NT2/D1 (cell line): ENCODE measurements around the gene CDH4.

ENCODE experiments used
- DNase-seq: peaks from one replicate; pipeline ENCODE4 v3.0.0-alpha.2; 2011; ENCODE audit warnings: low read depth, low spot score
- H3K27me3 ChIP-seq: 2 replicates; pipeline ENCODE4 v1.6.0; 2011; ENCODE audit warnings: mild to moderate bottlenecking; ENCODE audit not compliant: insufficient read length, insufficient read depth
- H3K36me3 ChIP-seq: 2 replicates; pipeline ENCODE4 v1.6.1; 2011; ENCODE audit warnings: mild to moderate bottlenecking, low read length, mixed read lengths; ENCODE audit not compliant: insufficient read depth, insufficient read length
- H3K4me1 ChIP-seq: 2 replicates; pipeline ENCODE4 v1.5.1; 2011; ENCODE audit not compliant: insufficient read depth, insufficient read length
- H3K4me3 ChIP-seq: 2 replicates; pipeline ENCODE4 v1.5.1; 2011; ENCODE audit warnings: low read depth; ENCODE audit not compliant: insufficient read length
- H3K9ac ChIP-seq: 2 replicates; pipeline ENCODE4 v1.6.0; 2011; ENCODE audit warnings: low read depth; ENCODE audit not compliant: insufficient read length
- H3K9me3 ChIP-seq: 2 replicates; pipeline ENCODE4 v1.5.1; 2011; ENCODE audit warnings: mild to moderate bottlenecking, low read length; ENCODE audit not compliant: insufficient read depth
- SUZ12 ChIP-seq: IDR thresholded peaks from 2 replicates; pipeline ENCODE4 v1.6.1; 2011; ENCODE audit not compliant: insufficient read length, insufficient read depth; ENCODE audit errors: extremely low read depth
- YY1 ChIP-seq: IDR thresholded peaks from 2 replicates; pipeline ENCODE4 v1.6.1; 2011; ENCODE audit not compliant: insufficient read length, insufficient read depth
- ZNF274 ChIP-seq: IDR thresholded peaks from 2 replicates; pipeline ENCODE4 v1.6.1; 2011; ENCODE audit warnings: mild to moderate bottlenecking, low read depth, low read length

CDH4 gene

GRCh38 chr20:61527626-61528025, 275.6 kb downstream of the CDH4 start:
- no peak for TF ChIP-seq SUZ12
- TF ChIP-seq ZNF274 = no peak
- no peak for TF ChIP-seq YY1
- no peak overlapping the region for H3K4me3 ChIP-seq
- no peak overlapping the region for H3K9ac ChIP-seq
- H3K4me1 ChIP-seq = peaks cover 17% of the 10 kb centered on the region
- DNase-seq = no peak
- H3K36me3 ChIP-seq = no peaks in the 10 kb centered on the region
- H3K9me3 ChIP-seq = no peaks in the 10 kb centered on the region
- H3K27me3 ChIP-seq = peaks cover 9% of the 10 kb centered on the region

- no peak for TF ChIP-seq SUZ12
- no peak for TF ChIP-seq ZNF274
- TF ChIP-seq YY1 = no peak
- Histone ChIP-seq H3K4me1 (peaks cover 23% of the 10 kb centered on the region), H3K4me3 (no peak overlapping the region), H3K27me3 (peaks cover 13% of the 10 kb centered on the region), H3K9ac (no peak overlapping the region), H3K9me3 (no peaks in the 10 kb centered on the region), H3K36me3 (no peaks in the 10 kb centered on the region)
- no peak for DNase-seq
Observed at GRCh38 chr20:61528591-61528990, 276.5 kb downstream of the CDH4 start.

GRCh38 chr20:61529354-61529753, 277.3 kb downstream of the CDH4 start:
- no peak overlapping the region for H3K9ac ChIP-seq
- H3K4me3 ChIP-seq = no peak overlapping the region
- DNase-seq = no peak
- peaks cover 13% of the 10 kb centered on the region for H3K27me3 ChIP-seq
- H3K36me3 ChIP-seq = no peaks in the 10 kb centered on the region
- TF ChIP-seq SUZ12 = no peak
- TF ChIP-seq ZNF274 = no peak
- no peak for TF ChIP-seq YY1
- peaks cover 23% of the 10 kb centered on the region for H3K4me1 ChIP-seq
- H3K9me3 ChIP-seq = no peaks in the 10 kb centered on the region

GRCh38 chr20:61531553-61532345, 279.7 kb downstream of the CDH4 start:
- H3K4me3 ChIP-seq = no peak overlapping the region
- no peaks in the 10 kb centered on the region for H3K36me3 ChIP-seq
- no peaks in the 10 kb centered on the region for H3K9me3 ChIP-seq
- H3K27me3 ChIP-seq = peaks cover 10% of the 10 kb centered on the region
- no peak for DNase-seq
- no peak overlapping the region for H3K9ac ChIP-seq
- TF ChIP-seq YY1 (no peak), SUZ12 (no peak), ZNF274 (no peak)
- H3K4me1 ChIP-seq = peaks cover 22% of the 10 kb centered on the region

- H3K27me3 ChIP-seq = peaks cover 10% of the 10 kb centered on the region
Observed at GRCh38 chr20:61532736-61533135, 280.7 kb downstream of the CDH4 start.

GRCh38 chr20:61533231-61533631, 281.2 kb downstream of the CDH4 start:
- no peak overlapping the region for H3K9ac ChIP-seq
- H3K27me3 ChIP-seq = peaks cover 10% of the 10 kb centered on the region
- peaks cover 22% of the 10 kb centered on the region for H3K4me1 ChIP-seq
- no peaks in the 10 kb centered on the region for H3K9me3 ChIP-seq
- TF ChIP-seq SUZ12 = no peak
- TF ChIP-seq ZNF274 = no peak
- TF ChIP-seq YY1 = no peak
- H3K4me3 ChIP-seq = no peak overlapping the region
- H3K36me3 ChIP-seq = no peaks in the 10 kb centered on the region
- no peak for DNase-seq

More at GRCh38 chr20:61532736-61533135, 280.7 kb downstream of the CDH4 start:
- H3K9me3 ChIP-seq = no peaks in the 10 kb centered on the region
- no peaks in the 10 kb centered on the region for H3K36me3 ChIP-seq
- no peak overlapping the region for H3K9ac ChIP-seq
- peaks cover 22% of the 10 kb centered on the region for H3K4me1 ChIP-seq
- no peak for TF ChIP-seq ZNF274
- TF ChIP-seq YY1 = no peak
- no peak for TF ChIP-seq SUZ12
- H3K4me3 ChIP-seq = no peak overlapping the region
- no peak for DNase-seq

- Histone ChIP-seq H3K9ac (no peak overlapping the region), H3K4me1 (peaks cover 29% of the 10 kb centered on the region), H3K9me3 (no peaks in the 10 kb centered on the region), H3K4me3 (no peak overlapping the region), H3K36me3 (no peaks in the 10 kb centered on the region), H3K27me3 (peaks cover 10% of the 10 kb centered on the region)
- no peak for TF ChIP-seq ZNF274
- DNase-seq = no peak
Observed at GRCh38 chr20:61534346-61534745, 282.3 kb downstream of the CDH4 start.
